GM12891 (cell line): ENCODE results near the gene NKAPL.

ENCODE experiments used
- POLR2A ChIP-seq: IDR thresholded peaks from 2 replicates; pipeline ENCODE4 v1.6.1; 2011; ENCODE audit warnings: low read depth, low read length, control low read depth
- POLR2AphosphoS5 ChIP-seq: IDR thresholded peaks from 2 replicates; pipeline ENCODE4 v1.6.1; 2011; ENCODE audit warnings: low read depth, low read length, control low read depth
- TAF1 ChIP-seq: IDR thresholded peaks from 2 replicates; pipeline ENCODE4 v1.6.1; 2011; ENCODE audit warnings: low read depth, low read length, control low read depth

GRCh38 chr6:28209753-28210535 is 49.2 kb upstream of the NKAPL start:
- no peak for TF ChIP-seq POLR2A
- TF ChIP-seq POLR2AphosphoS5: no peak
- no peak for TF ChIP-seq TAF1
